Spleen (tissue), 7 donors: ENCODE measurements around the gene ARVCF.

Experiments
- CTCF ChIP-seq, 11 experiments: fragments of 200-600 bp in 7 of 11; fragments of 450-650 bp in 4 of 11; sonication (generic) in 4 of 11; IDR thresholded peaks in 8 of 11; conservative IDR thresholded peaks in 3 of 11; 1 replicate in 7 of 11; 2 replicates in 4 of 11; pipeline versions ENCODE4 v1.4.0 to v1.8.0; 2016 to 2021; ENCODE audit warnings: antibody characterized with exemption in 11 of 11, inconsistent platforms in 4 of 11, mild to moderate bottlenecking in 1 of 11
- POLR2A ChIP-seq, 3 donors: fragments of 450-650 bp; IDR thresholded peaks; one replicate each; pipeline ENCODE4 v1.5.1; 2017; ENCODE audit warnings: antibody characterized with exemption in 3 of 3, mild to moderate bottlenecking in 1 of 3
- POLR2AphosphoS5 ChIP-seq, 3 donors: sonication (generic); formaldehyde crosslinking; IDR thresholded peaks; one replicate each; pipeline ENCODE4 v1.5.1; 2017; ENCODE audit warnings: antibody characterized with exemption in 3 of 3
- donor health status: DM: no; HTN: no; CAD: no; lungs with moderate emphysema.
- donor health status: DM: no; HTN: no; CAD: no.
- donor health status: DM: no; HTN: no; CAD: no.

GRCh38 chr22:20031732-20032406, 15.2 kb upstream of the ARVCF start:
- no peak for TF ChIP-seq CTCF (IDR thresholded peaks at IDR 0.05 in 8 of 11, conservative IDR thresholded peaks at IDR 0.05 in 3 of 11)
- TF ChIP-seq POLR2A (IDR thresholded peaks at IDR 0.05) = no peak
- peak in 2 of 3 donors; percentile 68 to 81 for TF ChIP-seq POLR2AphosphoS5 (IDR thresholded peaks at IDR 0.05)
